DOHH2 (cell line): ENCODE results near the gene IRF1.

ENCODE experiments used
- H3F3A ChIP-seq: fragments of 200-600 bp; sonication (generic), shearing (Covaris generic); 2 replicates; pipeline ENCODE4 v1.6.0; 2016; ENCODE audit warnings: antibody characterized with exemption, mild to moderate bottlenecking; ENCODE audit not compliant: control insufficient read depth, insufficient read depth
- H3K27ac ChIP-seq: fragments of 200-600 bp; sonication (generic); 2 replicates; pipeline ENCODE4 v1.5.1; 2014; ENCODE audit warnings: low read depth, mild to moderate bottlenecking, low read length, moderate library complexity
- H3K27me3 ChIP-seq: fragments of 200-600 bp; sonication (generic); 2 replicates; pipeline ENCODE4 v1.6.1; 2014; ENCODE audit warnings: mild to moderate bottlenecking, low read length, mixed read lengths; ENCODE audit not compliant: control insufficient read depth
- H3K36me3 ChIP-seq: fragments of 200-600 bp; sonication (generic); 2 replicates; pipeline ENCODE4 v1.6.1; 2014; ENCODE audit warnings: mild to moderate bottlenecking, low read length, moderate library complexity, mixed read lengths; ENCODE audit not compliant: control insufficient read depth
- H3K4me1 ChIP-seq: fragments of 200-600 bp; sonication (generic); 2 replicates; pipeline ENCODE4 v1.6.1; 2014; ENCODE audit warnings: mild to moderate bottlenecking, low read length, mixed read lengths; ENCODE audit not compliant: control insufficient read depth
- H3K4me2 ChIP-seq: fragments of 200-600 bp; sonication (generic); 2 replicates; pipeline ENCODE4 v1.6.0; 2014; ENCODE audit warnings: mild to moderate bottlenecking, low read length, moderate library complexity
- H3K4me3 ChIP-seq: fragments of 200-600 bp; sonication (generic); 2 replicates; pipeline ENCODE4 v1.5.1; 2014; ENCODE audit warnings: mild to moderate bottlenecking, low read length, mixed read lengths
- H3K79me2 ChIP-seq: fragments of 200-600 bp; sonication (generic); 2 replicates; pipeline ENCODE4 v1.6.1; 2014; ENCODE audit warnings: mild to moderate bottlenecking, low read length, mixed read lengths; ENCODE audit not compliant: control insufficient read depth
- H3K9me2 ChIP-seq: fragments of 200-600 bp; sonication (generic); replicated peaks from 2 replicates; pipeline ENCODE4 v1.6.1; 2014; ENCODE audit warnings: mild to moderate bottlenecking, low read length, mixed read lengths; ENCODE audit not compliant: control insufficient read depth
- H3K9me3 ChIP-seq: fragments of 200-600 bp; sonication (generic); 2 replicates; pipeline ENCODE4 v1.6.1; 2014; ENCODE audit warnings: antibody characterized with exemption, low read length, mixed read lengths; ENCODE audit not compliant: control insufficient read depth, insufficient read depth
- H4K20me1 ChIP-seq: fragments of 200-600 bp; sonication (generic); 2 replicates; pipeline ENCODE4 v1.6.0; 2014; ENCODE audit warnings: low read depth, mild to moderate bottlenecking, antibody characterized with exemption, low read length, moderate library complexity; ENCODE audit not compliant: control insufficient read depth, insufficient read depth
- EZH2phosphoT487 ChIP-seq: fragments of 200-600 bp; sonication (generic); IDR thresholded peaks from 2 replicates; pipeline ENCODE4 v1.6.1; 2017; ENCODE audit warnings: borderline replicate concordance, mild to moderate bottlenecking, antibody characterized with exemption, low read length, moderate library complexity, mixed read lengths
- TF ChIP-seq, protein P1 (sequence below): fragments of 200-600 bp; sonication (generic); IDR thresholded peaks from one replicate; pipeline ENCODE4 v1.5.1; 2014; ENCODE audit warnings: antibody characterized with exemption, mild to moderate bottlenecking, low read depth, low read length; ENCODE audit not compliant: poor library complexity, severe bottlenecking

The IRF1 gene

GRCh38 chr5:132470010-132470392 lies 20.6 kb downstream of the IRF1 start:
- H3K4me3 ChIP-seq, result no peak overlapping the region
- H4K20me1 ChIP-seq, result no peaks in the 10 kb centered on the region
- H3K9me2 ChIP-seq, result no peaks in the 10 kb centered on the region
- no peak overlapping the region for H3K4me2 ChIP-seq
- no peaks in the 10 kb centered on the region; the same call in 1 of the 2 replicates for H3F3A ChIP-seq
- H3K36me3 ChIP-seq, result no peaks in the 10 kb centered on the region
- no peaks in the 10 kb centered on the region for H3K79me2 ChIP-seq
- H3K9me3 ChIP-seq, result no peaks in the 10 kb centered on the region
- TF ChIP-seq EZH2phosphoT487, result no peak
- TF ChIP-seq, protein P1, sequence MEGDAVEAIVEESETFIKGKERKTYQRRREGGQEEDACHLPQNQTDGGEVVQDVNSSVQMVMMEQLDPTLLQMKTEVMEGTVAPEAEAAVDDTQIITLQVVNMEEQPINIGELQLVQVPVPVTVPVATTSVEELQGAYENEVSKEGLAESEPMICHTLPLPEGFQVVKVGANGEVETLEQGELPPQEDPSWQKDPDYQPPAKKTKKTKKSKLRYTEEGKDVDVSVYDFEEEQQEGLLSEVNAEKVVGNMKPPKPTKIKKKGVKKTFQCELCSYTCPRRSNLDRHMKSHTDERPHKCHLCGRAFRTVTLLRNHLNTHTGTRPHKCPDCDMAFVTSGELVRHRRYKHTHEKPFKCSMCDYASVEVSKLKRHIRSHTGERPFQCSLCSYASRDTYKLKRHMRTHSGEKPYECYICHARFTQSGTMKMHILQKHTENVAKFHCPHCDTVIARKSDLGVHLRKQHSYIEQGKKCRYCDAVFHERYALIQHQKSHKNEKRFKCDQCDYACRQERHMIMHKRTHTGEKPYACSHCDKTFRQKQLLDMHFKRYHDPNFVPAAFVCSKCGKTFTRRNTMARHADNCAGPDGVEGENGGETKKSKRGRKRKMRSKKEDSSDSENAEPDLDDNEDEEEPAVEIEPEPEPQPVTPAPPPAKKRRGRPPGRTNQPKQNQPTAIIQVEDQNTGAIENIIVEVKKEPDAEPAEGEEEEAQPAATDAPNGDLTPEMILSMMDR, result no peak
- peaks cover 13% of the 10 kb centered on the region for H3K27me3 ChIP-seq
- H3K4me1 ChIP-seq, result peaks cover 29% of the 10 kb centered on the region
- no peak overlapping the region for H3K27ac ChIP-seq

- no peak overlapping the region for H3K4me3 ChIP-seq
- no peak overlapping the region for H3K27ac ChIP-seq
- no peaks in the 10 kb centered on the region for H3K36me3 ChIP-seq
- H3K4me1 ChIP-seq, result peaks cover 34% of the 10 kb centered on the region
- peaks cover 18% of the 10 kb centered on the region for H3K27me3 ChIP-seq
- H4K20me1 ChIP-seq, result no peaks in the 10 kb centered on the region
- no peak overlapping the region for H3K4me2 ChIP-seq
- TF ChIP-seq EZH2phosphoT487, result no peak
- TF ChIP-seq, protein P1, result peak; percentile 32
- no peaks in the 10 kb centered on the region for H3K79me2 ChIP-seq
- H3K9me3 ChIP-seq, result no peaks in the 10 kb centered on the region
- H3K9me2 ChIP-seq, result no peaks in the 10 kb centered on the region
- no peaks in the 10 kb centered on the region; the same call in 1 of the 2 replicates for H3F3A ChIP-seq
These were observed 21.1 kb downstream of the IRF1 start for GRCh38 chr5:132469380-132470009.

DNA sequence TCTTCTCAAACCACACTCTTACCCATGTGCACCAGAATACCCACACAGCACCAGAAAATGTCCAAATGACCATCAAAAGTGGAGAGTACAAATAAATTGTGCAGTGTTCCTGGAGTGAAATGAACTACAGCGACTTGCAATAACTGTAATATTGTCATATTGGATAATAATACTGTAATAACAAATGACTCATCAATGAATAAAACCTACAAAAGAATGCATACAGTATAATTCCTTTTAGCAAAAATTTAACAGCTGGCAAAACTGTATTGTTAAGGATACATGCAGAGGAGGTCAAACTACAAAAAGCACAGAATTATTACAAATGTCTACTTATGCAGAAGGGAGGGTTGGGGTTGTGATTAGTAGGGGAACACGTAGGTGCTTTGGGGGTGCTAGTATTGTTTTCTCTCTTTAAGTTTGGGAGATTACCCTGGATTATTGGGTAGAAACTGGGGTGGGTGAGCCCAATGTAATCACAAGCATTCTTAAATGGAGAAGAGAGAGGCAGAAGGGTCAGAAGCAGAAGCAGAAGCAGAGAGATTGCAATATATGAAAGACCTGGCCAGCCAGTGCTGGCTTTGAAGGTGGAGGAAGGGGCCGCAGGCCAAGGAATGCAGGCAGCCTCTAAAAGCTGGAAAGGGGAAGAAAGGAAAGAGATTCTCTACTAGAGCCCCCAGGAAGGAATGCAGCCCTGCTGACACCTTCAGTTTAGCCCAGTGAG lies 21.8 kb downstream of the IRF1 start:
- H3K27ac ChIP-seq, result no peak overlapping the region
- no peaks in the 10 kb centered on the region for H3K9me3 ChIP-seq
- H3K9me2 ChIP-seq, result no peaks in the 10 kb centered on the region
- H3F3A ChIP-seq, result no peaks in the 10 kb centered on the region; the same call in 1 of the 2 replicates
- no peaks in the 10 kb centered on the region for H3K79me2 ChIP-seq
- no peak overlapping the region for H3K4me3 ChIP-seq
- peaks cover 41% of the 10 kb centered on the region for H3K4me1 ChIP-seq
- no peak overlapping the region for H3K4me2 ChIP-seq
- no peak for TF ChIP-seq EZH2phosphoT487
- TF ChIP-seq, protein P1, result no peak
- peaks cover 25% of the 10 kb centered on the region for H3K27me3 ChIP-seq
- no peaks in the 10 kb centered on the region for H3K36me3 ChIP-seq
- no peaks in the 10 kb centered on the region for H4K20me1 ChIP-seq
